Body of pancreas (tissue), 4 donors: Measurements from ENCODE around the gene KLHL10. TPM values are rescaled to one million over a fixed set of nuclear protein-coding genes. Genes with fewer than 3 reads are reported as not detected.

Experiments
- ATAC-seq: fragments of 150-250 bp; one replicate; pipeline ENCODE4 v1.9.1; 2016
- DNase-seq, 4 donors: peaks; one replicate each; pipeline ENCODE4 v3.0.0-alpha.2; 2019
- H3K27ac ChIP-seq, 4 donors: fragments of 200-600 bp; sonication (generic); 1 replicate in 3 of 4; 2 replicates in 1 of 4; pipeline versions ENCODE4 v1.5.1 to v1.6.1; 2016 to 2019; ENCODE audit warnings: mild to moderate bottlenecking in 1 of 4, mixed read lengths in 1 of 4, moderate library complexity in 1 of 4
- H3K27me3 ChIP-seq, 2 donors: fragments of 200-600 bp; sonication (generic); one replicate each; pipeline ENCODE4 v1.6.0; 2016; ENCODE audit warnings: mild to moderate bottlenecking in 1 of 2
- H3K36me3 ChIP-seq, 2 donors: fragments of 200-600 bp; sonication (generic); replicated peaks in 1 of 2; 2 replicates each; pipeline ENCODE4 v1.5.1; 2016; ENCODE audit warnings: low read depth in 2 of 2; ENCODE audit not compliant: insufficient read depth in 1 of 2
- H3K4me1 ChIP-seq: fragments of 200-600 bp; sonication (generic); one replicate; pipeline ENCODE4 v1.6.0; 2016
- H3K4me3 ChIP-seq, 2 donors: fragments of 200-600 bp; sonication (generic); 1 replicate in 1 of 2; 2 replicates in 1 of 2; pipeline ENCODE4 v1.5.1; 2016 to 2019
- H3K9me3 ChIP-seq, 3 donors: fragments of 200-600 bp; sonication (generic); 1 replicate in 2 of 3; 2 replicates in 1 of 3; pipeline ENCODE4 v1.5.1; 2016
- CTCF ChIP-seq, 7 experiments: fragments of 450-650 bp in 4 of 7; fragments of 200-600 bp in 3 of 7; sonication (generic) in 3 of 7; IDR thresholded peaks; one replicate each; pipeline ENCODE4 v1.5.1; 2016 to 2019; ENCODE audit warnings: antibody characterized with exemption in 7 of 7
- POLR2A ChIP-seq, 3 donors: fragments of 450-650 bp; IDR thresholded peaks; one replicate each; pipeline ENCODE4 v1.6.1; 2016; ENCODE audit warnings: antibody characterized with exemption in 3 of 3, mild to moderate bottlenecking in 2 of 3
- WGBS, 2 donors: methylation state at CpG; one replicate each; pipeline ENCODE4 v1.1.5; 2017; 5-methylcytosine and 5-hydroxymethylcytosine counted together
- intact Hi-C: fragments of 100-400 bp; cut with DNase I; formaldehyde crosslinking; loops from one replicate; pipeline ENCODE4 v1.15.1; 2023
- total RNA-seq, 2 donors: library from RNA; depleted of rRNA; stranded (reverse); fragments of >200 nt; gene quantifications; one replicate each; pipeline ENCODE4 v1.1.0, GENCODE V29; 2016

Gene KLHL10
- total RNA-seq, 2 donors from 2014 or later, result not detected

- peaks cover 37% of the 10 kb centered on the region for H3K4me1 ChIP-seq
- DNase-seq (no peak), ATAC-seq (no peak)
- H3K9me3 ChIP-seq, result no peaks in the 10 kb centered on the region
- no peaks in the 10 kb centered on the region for H3K36me3 ChIP-seq
- H3K27me3 ChIP-seq, result no peaks in the 10 kb centered on the region
- H3K27ac ChIP-seq, result no peak overlapping the region
- intact Hi-C loops, result no loop called here
- TF ChIP-seq POLR2A (IDR thresholded peaks at IDR 0.05), result no peak
- no peak for TF ChIP-seq CTCF (IDR thresholded peaks at IDR 0.05)
- WGBS, 2 donors, result 85 to 90% methylated on average over 9 of the region's 9 CpGs
- no peak overlapping the region for H3K4me3 ChIP-seq
Measured at GRCh38 chr17:41813699-41814124, 23.9 kb upstream of the KLHL10 start.

GRCh38 chr17:41814195-41814594 is 23.4 kb upstream of the KLHL10 start:
- DNase-seq (no peak), ATAC-seq (no peak)
- Histone ChIP-seq H3K27me3 (no peaks in the 10 kb centered on the region), H3K27ac (no peak overlapping the region), H3K4me1 (peaks cover 37% of the 10 kb centered on the region), H3K36me3 (no peaks in the 10 kb centered on the region), H3K4me3 (no peak overlapping the region), H3K9me3 (no peaks in the 10 kb centered on the region)
- intact Hi-C loops, result no loop called here
- 17% methylated on average over 1 of the region's 1 CpG; no CpG with 5 or more reads in 1 of the 2 donors for WGBS, 2 donors
- TF ChIP-seq CTCF (IDR thresholded peaks at IDR 0.05), result no peak
- no peak for TF ChIP-seq POLR2A (IDR thresholded peaks at IDR 0.05)

GRCh38 chr17:41816637-41817320 is 20.8 kb upstream of the KLHL10 start:
- Histone ChIP-seq H3K4me3 (no peak overlapping the region), H3K4me1 (peaks cover 15% of the 10 kb centered on the region), H3K9me3 (no peaks in the 10 kb centered on the region), H3K36me3 (no peaks in the 10 kb centered on the region), H3K27me3 (no peaks in the 10 kb centered on the region), H3K27ac (no peak overlapping the region)
- intact Hi-C loops, result no loop called here
- no peak for TF ChIP-seq CTCF (IDR thresholded peaks at IDR 0.05)
- TF ChIP-seq POLR2A (IDR thresholded peaks at IDR 0.05), result no peak
- DNase-seq (no peak), ATAC-seq (no peak)
- WGBS, 2 donors, result 90 to 91% methylated on average over 22 to 23 of the region's 23 CpGs

- Histone ChIP-seq H3K27ac (no peak overlapping the region), H3K4me3 (no peak overlapping the region), H3K4me1 (peaks cover 2% of the 10 kb centered on the region), H3K27me3 (no peaks in the 10 kb centered on the region), H3K36me3 (no peaks in the 10 kb centered on the region), H3K9me3 (no peaks in the 10 kb centered on the region)
- TF ChIP-seq POLR2A (IDR thresholded peaks at IDR 0.05) (no peak), CTCF (IDR thresholded peaks at IDR 0.05) (no peak)
- intact Hi-C loops, result no loop called here
- ATAC-seq (no peak), DNase-seq (no peak)
- WGBS, 2 donors, result 93 to 94% methylated on average over 11 to 20 of the region's 20 CpGs
Measured at GRCh38 chr17:41818024-41818423, 19.6 kb upstream of the KLHL10 start.

- Histone ChIP-seq H3K36me3 (no peaks in the 10 kb centered on the region), H3K27ac (no peak overlapping the region), H3K4me1 (no peaks in the 10 kb centered on the region), H3K4me3 (no peak overlapping the region), H3K27me3 (no peaks in the 10 kb centered on the region), H3K9me3 (no peaks in the 10 kb centered on the region)
- intact Hi-C loops, result no loop called here
- DNase-seq (no peak), ATAC-seq (no peak)
- TF ChIP-seq CTCF (IDR thresholded peaks at IDR 0.05) (no peak), POLR2A (IDR thresholded peaks at IDR 0.05) (no peak)
- WGBS, 2 donors, result 74 to 80% methylated on average over 12 to 14 of the region's 14 CpGs
Measured at GRCh38 chr17:41821776-41822175, 15.8 kb upstream of the KLHL10 start.
